Right lobe of liver (tissue), 4 donors: ENCODE results near the gene ATE1.

Source experiments
- CTCF ChIP-seq, 4 donors: fragments of 200-600 bp in 3 of 4; fragments of 450-650 bp in 1 of 4; IDR thresholded peaks; one replicate each; pipeline versions ENCODE4 v1.5.1 to v1.8.0; 2016 to 2022; ENCODE audit warnings: antibody characterized with exemption in 4 of 4, mild to moderate bottlenecking in 2 of 4
- POLR2A ChIP-seq: fragments of 450-650 bp; IDR thresholded peaks from one replicate; pipeline ENCODE4 v1.6.1; 2017; ENCODE audit warnings: antibody characterized with exemption, mild to moderate bottlenecking
- donor health status: DM: no; HTN: no; CAD: no.
- donor health status: DM: no; HTN: no; CAD: no.
- donor health status: DM: no; HTN: yes; CAD: no.

- TF ChIP-seq CTCF (IDR thresholded peaks at IDR 0.05) = no peak
- TF ChIP-seq POLR2A = no peak
These were observed 82.6 kb downstream of the ATE1 start for GRCh38 chr10:121845044-121845784.
